Measurements from ENCODE around the gene CSNK1G1. TPM values are rescaled to one million over a fixed set of nuclear protein-coding genes. Genes with fewer than 3 reads are reported as not detected.
A peak's percentile ranks its signal among the peaks of the same experiment; 100 is the strongest.

CSNK1G1 gene
- total RNA-seq, 1 donor from 2014 or later = 23.5 TPM

DNA sequence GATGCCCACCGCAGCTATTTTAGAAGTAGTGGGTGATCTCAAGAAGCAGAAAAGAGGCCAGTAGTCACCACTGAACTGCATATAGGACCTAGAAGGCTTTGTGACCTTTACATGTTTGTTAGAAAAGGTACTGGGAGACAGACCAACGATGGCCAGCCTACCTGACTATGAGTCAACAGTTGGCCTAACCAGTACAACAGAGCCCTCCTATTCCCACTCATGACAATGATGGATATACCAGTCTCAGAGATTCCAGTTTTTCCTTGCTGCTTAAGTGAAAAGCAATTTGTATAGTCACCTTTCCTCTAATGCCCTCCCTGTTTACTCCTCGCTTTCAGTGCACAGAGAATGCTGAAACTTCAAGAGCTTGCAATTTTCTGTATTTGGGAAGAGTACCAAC, 106.6 kb downstream of the CSNK1G1 start:
- H3K4me3 ChIP-seq (ENCODE audit: low read depth, low read length) = no peak overlapping the region
- DNase-seq (ENCODE audit: low read depth) = no peak

DNA sequence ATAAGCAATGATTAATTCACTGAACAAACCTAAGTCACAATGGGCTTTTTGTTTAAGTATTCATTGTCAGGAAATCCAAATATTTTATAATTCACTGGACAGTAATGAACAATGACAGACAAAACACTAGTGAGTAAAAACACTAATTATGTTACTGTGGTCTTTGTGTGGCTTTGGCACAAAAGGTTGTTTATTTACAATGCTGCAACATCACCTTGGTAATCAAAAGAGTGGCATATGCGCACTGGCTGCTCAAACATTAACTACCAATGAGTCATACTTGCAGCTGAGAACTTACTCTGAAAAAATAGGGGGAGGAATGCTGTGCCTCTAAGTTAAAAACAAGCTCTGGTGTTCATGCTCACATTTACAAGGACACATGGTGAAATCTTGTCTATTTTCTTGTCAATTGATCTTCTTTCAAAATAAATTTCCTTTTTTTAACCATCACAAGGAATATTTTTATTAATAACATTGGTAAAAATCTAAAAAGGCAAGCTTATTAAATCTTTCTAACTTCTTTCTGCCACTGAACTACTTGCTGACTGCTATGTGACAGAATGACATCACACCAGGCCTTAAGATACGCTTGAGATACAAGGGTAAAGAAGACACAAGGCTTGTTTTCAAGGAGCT, 107.9 kb downstream of the CSNK1G1 start:
- peak; percentile 92 for DNase-seq (ENCODE audit: low read depth)
- Histone ChIP-seq H3K27me3 (ENCODE audit: control insufficient read depth, insufficient read depth, low read length) (no peaks in the 10 kb centered on the region), H3K36me3 (ENCODE audit: control insufficient read depth, insufficient read depth, low read length) (no peaks in the 10 kb centered on the region), H3K4me3 (ENCODE audit: low read depth, low read length) (no peak overlapping the region)
- TF ChIP-seq, protein P1, sequence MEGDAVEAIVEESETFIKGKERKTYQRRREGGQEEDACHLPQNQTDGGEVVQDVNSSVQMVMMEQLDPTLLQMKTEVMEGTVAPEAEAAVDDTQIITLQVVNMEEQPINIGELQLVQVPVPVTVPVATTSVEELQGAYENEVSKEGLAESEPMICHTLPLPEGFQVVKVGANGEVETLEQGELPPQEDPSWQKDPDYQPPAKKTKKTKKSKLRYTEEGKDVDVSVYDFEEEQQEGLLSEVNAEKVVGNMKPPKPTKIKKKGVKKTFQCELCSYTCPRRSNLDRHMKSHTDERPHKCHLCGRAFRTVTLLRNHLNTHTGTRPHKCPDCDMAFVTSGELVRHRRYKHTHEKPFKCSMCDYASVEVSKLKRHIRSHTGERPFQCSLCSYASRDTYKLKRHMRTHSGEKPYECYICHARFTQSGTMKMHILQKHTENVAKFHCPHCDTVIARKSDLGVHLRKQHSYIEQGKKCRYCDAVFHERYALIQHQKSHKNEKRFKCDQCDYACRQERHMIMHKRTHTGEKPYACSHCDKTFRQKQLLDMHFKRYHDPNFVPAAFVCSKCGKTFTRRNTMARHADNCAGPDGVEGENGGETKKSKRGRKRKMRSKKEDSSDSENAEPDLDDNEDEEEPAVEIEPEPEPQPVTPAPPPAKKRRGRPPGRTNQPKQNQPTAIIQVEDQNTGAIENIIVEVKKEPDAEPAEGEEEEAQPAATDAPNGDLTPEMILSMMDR (IDR thresholded peaks at IDR 0.05; ENCODE audit: insufficient read depth, low read length, poor library complexity, severe bottlenecking) = no peak

More for the DNA sequence above, 106.6 kb downstream of the CSNK1G1 start:
- Histone ChIP-seq H3K27me3 (ENCODE audit: control insufficient read depth, insufficient read depth, low read length) (no peaks in the 10 kb centered on the region), H3K36me3 (ENCODE audit: control insufficient read depth, insufficient read depth, low read length) (no peaks in the 10 kb centered on the region)
- TF ChIP-seq, protein P1 (IDR thresholded peaks at IDR 0.05; ENCODE audit: insufficient read depth, low read length, poor library complexity, severe bottlenecking) = no peak

DNA sequence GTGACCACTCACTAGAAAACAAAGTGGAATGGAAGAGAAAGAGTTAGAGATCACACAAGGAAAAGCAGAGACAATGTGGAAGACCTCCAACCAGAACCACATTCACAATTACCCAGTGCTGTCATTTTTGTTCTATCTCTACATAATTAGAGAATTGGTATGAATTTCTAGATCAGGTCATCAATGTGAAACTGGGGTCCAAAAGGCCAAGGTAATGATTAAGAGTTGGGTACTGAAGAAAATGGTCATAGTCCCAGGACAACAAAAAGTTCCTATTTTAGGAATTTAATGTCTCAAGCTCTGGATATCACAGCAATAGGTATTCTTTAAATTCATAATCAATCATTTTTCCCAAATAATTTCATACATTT, 108.5 kb downstream of the CSNK1G1 start:
- no peak for DNase-seq (ENCODE audit: low read depth)
- Histone ChIP-seq H3K36me3 (ENCODE audit: control insufficient read depth, insufficient read depth, low read length) (no peaks in the 10 kb centered on the region), H3K4me3 (ENCODE audit: low read depth, low read length) (no peak overlapping the region), H3K27me3 (ENCODE audit: control insufficient read depth, insufficient read depth, low read length) (no peaks in the 10 kb centered on the region)
- TF ChIP-seq, protein P1 (IDR thresholded peaks at IDR 0.05; ENCODE audit: insufficient read depth, low read length, poor library complexity, severe bottlenecking) = no peak

DNA sequence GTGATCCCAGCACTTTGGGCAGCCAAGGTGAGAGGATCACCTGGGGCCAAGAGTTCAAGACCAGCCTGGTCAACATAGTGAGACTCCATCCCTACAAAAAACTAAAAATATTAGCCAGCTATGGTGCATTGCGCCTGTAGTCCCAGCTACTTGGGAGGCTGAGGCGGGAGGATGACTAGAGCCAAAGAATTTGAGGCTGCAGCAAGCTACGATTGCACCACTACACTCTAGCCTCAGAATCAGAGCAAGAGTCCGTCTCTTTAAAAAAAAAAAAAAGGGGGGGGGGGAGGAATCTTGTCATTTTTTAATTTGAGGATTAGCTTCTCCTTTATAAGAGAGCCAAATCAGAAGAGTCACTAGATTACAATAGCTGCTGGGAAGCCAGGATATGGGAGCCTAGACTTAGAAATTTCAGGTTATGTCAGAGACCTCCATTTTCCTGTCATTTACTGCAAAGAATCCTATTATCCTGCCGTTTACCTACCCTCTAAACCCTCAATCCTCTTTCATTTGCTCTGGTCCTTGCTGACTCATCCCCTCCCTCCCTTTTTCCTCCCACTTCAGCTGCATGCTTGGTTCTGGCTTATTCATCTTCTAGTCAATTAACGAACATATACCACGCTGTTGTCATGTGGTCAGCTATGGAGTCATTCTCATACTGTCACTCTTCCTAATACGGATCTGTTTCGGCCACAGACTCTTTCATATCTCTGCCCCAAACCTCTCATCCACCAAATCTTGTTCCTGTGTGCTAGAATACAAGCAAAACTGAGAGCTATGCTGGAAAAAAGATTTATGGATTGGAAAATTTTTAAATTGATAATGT, 109.4 kb downstream of the CSNK1G1 start:
- DNase-seq (ENCODE audit: low read depth) = peak; percentile 92
- Histone ChIP-seq H3K4me3 (ENCODE audit: low read depth, low read length) (no peak overlapping the region), H3K36me3 (ENCODE audit: control insufficient read depth, insufficient read depth, low read length) (no peaks in the 10 kb centered on the region), H3K27me3 (ENCODE audit: control insufficient read depth, insufficient read depth, low read length) (no peaks in the 10 kb centered on the region)
- TF ChIP-seq, protein P1 (IDR thresholded peaks at IDR 0.05; ENCODE audit: insufficient read depth, low read length, poor library complexity, severe bottlenecking) = no peak

DNA sequence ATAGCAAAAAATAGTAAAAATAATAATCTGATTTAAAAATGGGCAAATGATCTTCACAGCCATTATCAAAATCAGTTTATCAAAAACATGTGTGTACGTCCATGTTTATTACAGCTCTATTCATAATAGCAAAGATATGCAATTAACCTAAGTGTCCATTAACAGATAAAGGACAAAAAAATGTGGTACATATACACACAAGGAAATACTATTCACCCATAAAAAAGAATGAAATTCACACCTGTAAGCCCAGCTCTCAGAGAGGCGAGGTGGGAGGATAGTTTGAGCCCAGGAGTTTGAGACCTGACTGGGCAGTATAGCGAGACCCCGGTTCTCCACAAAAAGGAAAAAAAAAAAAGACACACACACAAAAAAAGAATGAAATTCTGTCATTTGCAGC, 110.6 kb downstream of the CSNK1G1 start:
- no peaks in the 10 kb centered on the region for H3K27me3 ChIP-seq (ENCODE audit: control insufficient read depth, insufficient read depth, low read length)
- TF ChIP-seq, protein P1 (IDR thresholded peaks at IDR 0.05; ENCODE audit: insufficient read depth, low read length, poor library complexity, severe bottlenecking) = no peak
- no peak overlapping the region for H3K4me3 ChIP-seq (ENCODE audit: low read depth, low read length)
- no peak for DNase-seq (ENCODE audit: low read depth)
- H3K36me3 ChIP-seq (ENCODE audit: control insufficient read depth, insufficient read depth, low read length) = no peaks in the 10 kb centered on the region
